Activated naive CD8-positive, alpha-beta T cell treated with anti-CD3 and anti-CD28 coated beads, Interleukin-2, amount 50 U/mL, for 16 hours (primary cell): ENCODE measurements around the gene PTCH2.
"Not testable (repeated sequence)": the region's sequence is repeated elsewhere in the genome, so short reads cannot be mapped to it uniquely, and the experiment has no call there.

Experiments used
- DNase-seq: peaks from one replicate; pipeline ENCODE4 v3.0.0-alpha.2; 2020; ENCODE audit warnings: low read depth, low spot score

The PTCH2 gene

DNA sequence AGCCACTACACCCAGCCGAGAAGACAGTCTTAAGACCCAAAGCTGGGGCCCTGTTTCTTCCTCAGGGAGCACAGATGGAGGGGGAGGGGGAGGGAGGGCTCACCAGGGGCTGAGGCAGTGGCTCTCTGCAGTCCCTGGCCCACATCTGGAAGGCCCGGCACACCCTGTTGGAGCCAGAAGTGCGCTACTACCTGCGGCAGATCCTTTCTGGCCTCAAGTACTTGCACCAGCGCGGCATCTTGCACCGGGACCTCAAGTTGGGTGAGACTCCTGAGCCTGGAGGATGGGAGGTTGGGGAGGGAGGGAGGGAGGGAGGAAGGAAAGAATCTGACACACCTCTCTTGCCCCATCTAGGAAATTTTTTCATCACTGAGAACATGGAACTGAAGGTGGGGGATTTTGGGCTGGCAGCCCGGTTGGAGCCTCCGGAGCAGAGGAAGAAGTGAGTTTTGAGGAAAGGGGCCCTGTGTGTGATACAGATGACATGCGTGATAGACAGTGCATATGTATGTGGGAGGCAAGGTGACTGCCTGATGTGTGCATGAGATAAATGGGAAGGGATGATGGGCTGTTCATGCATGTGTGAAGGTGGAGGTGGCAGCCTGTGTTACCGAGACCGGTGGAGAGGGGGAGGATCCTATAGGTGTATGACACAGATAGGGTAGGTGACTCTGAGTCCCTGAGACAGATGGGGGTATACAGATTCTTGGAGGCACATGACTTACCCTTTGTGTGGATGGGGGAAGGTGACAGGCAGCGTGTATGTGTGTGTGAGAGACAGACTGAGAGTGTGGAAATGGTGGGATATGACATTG, 41.4 kb downstream of the PTCH2 start:
- no peak for DNase-seq

DNA sequence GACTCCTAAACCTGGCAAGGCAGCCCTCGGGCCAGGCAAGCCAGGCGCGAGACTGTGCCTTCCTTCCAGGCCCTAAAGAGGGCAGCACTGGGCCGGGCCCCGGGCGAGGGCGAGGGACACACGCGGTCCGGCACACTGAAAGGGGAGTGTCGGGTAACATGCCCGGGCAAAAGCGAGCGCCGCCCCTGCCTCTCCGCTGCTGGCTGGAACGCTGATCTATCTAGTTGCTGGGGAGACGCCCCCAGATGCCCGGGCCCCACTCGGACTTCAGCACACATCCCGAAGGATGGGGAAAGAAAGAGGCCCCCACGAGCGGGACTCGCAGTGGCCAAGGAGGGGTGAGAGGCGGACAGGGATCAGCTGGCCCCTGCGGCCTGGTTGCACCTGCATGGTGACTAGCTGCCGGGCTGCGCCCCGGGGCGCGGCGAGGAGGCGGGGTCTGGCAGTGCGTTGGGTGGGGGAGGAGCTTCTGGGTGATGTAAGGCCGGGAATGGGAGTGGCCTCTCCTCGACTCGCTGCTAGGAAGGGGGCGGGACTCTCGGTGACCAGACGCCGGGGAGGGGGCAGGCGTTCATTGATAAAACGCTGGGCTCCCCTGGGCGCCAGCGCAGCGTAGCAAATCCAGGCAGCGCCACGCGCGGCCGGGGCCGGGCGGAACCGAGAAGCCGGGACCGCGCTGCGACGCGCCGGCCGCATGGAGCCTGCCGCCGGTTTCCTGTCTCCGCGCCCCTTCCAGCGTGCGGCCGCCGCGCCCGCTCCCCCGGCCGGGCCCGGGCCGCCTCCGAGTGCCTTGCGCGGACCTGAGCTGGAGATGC, 43.1 kb downstream of the PTCH2 start, which contains the start of gene PLK3:
TSS of gene PLK3 (plus strand) at position 608 of the 815 bp plus-strand sequence. CDS start at position 695, 87 bp downstream.
- DNase-seq: peak; percentile 97

DNA sequence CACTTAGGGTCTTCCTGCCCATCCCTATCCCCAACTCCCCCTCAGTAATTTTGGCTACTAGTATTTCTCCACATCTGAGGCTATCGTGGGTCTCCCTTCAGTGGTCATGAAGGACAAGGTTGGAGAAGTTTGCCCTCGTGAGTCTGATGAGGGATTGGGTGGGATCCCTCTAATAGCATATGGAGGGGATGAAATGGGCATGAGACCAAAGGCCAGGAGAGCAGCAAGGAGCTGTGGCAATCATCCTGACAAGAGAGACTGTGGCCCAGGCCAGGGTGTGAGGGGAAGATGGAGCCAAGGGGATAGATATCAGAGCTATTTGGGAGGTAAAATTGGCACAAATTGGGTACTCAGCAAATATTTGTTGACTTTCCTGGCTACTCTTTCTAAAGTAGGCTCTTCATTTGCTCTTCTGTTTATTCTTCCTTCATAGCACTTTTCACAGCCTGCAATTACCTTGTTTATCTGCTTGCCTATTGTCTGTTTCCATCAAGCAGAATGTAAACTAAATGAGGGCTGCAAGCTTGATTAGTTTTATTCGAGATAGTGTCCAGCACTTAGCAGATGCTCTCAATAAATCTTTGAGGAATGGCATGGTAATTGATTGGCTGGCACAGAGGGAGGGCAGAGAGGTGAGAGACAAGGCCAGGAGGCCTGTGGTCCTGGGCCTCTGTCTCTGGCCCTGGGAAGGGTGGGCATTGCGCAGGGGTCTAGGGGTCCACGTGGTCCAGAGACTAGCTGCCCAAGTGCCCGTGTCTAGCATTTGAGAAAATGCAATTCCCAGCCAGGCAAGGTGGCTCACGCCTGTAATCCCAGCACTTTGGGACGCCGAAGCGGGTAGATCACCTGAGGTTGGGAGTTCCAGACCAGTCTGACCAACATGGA, 44.3 kb downstream of the PTCH2 start:
- DNase-seq: no peak

DNA sequence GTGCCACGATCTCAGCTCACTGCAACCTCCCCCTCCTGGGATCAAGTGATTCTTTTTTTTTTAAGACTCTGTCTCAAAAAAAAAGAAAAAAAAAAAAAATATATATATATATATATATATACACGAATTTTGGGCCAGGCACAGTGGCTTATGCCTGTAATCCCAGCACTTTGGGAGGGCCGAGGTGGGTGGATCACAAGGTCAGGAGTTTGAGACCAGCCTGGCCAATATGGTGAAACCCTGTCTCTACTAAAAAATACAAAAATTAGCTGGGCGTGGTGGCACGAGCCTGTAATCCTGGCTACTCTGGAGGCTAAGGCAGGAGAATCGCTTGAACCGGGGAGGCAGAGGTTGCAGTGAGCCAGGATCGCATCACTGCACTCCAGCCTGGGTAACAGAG, 45.2 kb downstream of the PTCH2 start:
- not testable (repeated sequence) for DNase-seq

DNA sequence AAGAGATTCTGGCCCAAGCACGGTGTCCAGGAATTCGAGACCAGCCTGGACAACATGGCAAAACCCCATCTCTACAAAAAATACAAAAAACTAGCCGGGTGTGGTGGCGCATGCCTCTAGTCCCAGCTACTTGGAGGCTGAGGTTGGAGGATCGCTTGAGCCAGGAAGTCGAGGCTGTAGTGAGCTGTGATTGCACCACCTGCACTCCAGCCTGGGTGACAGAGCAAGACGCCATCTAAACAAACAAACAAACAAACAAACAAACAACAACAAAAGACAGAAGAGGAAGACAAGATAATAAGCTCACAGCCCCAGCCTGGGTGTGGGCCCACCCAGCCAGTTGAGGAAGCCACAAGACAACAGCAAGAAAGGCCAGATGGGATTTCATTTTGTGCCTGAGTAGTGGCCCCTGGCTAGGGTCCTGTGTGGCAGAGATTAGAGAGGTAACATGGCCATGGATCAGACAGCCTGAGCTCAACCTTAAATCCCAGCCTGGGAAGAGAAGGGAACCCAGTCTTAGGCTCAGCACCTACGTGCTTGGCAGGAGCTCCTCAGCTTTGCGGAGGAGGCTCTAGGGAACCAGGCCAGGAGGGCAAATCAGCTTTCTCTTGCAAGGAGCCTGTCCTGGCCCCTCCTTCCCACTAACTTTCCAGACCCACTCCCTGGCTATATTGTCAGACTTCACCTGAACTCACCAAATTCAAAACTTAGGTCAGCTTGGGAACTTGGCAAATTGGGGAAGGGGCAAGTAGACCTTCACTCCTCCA, 50.1 kb downstream of the PTCH2 start:
- DNase-seq: no peak

DNA sequence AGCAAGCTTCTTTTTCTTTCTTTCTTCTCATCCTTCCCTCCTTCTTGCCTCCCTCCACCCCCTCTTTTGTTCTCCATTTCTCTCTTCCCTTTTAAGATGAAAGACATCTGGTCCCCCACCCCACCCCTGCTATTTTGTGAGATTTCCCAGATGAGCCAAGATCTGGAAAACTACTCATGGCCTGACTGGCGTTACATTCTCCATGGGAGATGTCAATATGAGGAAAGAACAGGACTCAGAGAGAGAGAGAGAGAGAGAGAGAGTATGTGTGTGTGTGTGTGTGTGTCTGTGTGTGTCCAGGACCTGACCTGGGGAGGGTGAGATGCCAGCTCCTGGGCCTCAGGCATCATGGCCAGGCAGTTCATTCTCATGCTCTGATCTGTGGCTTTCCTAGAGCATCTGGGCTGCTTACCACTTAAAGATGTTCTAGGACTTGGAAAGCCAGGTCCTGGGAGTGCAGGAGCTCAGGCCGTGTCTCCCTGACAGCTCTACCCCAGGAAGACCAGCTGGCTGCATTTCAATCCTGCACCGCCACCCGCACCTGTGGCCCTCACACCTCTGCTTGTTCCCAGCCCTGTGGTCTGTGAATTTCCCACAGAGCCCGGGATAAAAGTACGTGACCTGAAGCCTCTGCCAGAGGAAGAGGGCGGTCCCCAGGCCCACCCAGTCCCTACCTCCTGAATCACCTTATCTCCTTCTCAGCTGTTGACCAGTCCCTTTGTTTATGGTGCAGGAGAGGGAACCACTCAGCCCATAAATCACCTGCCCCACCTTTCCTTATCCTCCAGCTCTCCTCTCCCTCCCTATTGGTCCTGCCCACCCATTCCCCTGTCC, 51.9 kb downstream of the PTCH2 start:
- DNase-seq: no peak

DNA sequence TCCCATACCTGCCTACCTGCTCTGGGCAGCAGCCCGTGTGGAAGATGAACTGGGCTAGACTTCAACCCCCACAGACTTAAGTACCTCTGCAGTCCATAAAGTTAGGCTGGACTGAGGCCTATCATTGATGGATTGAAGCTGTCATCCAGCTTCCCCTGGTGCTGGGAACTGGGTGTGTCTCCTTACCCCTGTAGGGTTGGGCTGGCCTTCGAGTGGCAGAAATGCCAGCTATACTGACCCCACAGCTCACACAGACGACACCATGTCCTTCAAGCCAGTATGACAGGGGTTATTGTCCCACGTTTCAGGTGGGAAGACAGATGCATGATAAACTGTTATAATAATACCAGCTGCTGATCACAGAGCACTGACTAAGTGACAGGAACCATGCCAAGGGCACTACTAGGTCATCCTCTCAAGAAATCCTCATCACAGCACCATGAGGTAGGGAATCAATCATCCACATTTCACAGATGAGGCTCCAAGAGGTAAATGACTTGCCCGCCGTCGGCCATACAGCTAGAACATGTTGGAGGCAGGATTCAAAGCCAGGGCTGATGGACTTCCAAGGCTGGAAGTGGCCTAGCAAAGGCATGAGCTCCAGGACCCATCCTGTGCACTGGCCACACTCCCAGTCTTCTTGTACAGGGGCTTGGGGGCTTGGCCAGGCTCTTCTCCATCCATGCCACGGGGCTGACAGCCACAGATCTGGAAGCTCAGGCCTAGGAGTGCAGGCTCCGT, 54.8 kb downstream of the PTCH2 start, which contains the start of gene BEST4:
TSS of gene BEST4 (minus strand) at position 51 of the 741 bp plus-strand sequence. CDS start 465 bp downstream, outside the sequence.
- DNase-seq: no peak

DNA sequence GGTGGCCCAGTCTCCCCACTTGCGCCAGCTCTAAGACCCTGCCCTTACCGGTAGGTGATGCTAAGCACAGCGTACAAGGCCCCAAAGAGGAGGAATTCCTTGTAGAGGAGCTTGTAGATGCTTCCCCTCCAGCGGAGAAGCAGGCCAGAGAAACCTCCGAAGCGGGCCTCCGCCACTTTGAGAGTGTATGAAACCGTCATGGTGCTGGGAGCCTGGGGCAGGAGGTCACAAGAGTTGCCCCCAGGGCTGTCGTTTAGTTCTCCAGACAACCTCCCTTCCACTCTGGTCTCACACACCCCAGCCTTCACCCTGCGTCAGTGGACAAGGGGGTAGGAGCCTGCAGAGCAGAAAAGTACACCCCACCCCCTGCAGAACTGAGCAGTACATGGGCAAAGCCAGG, 55.5 kb downstream of the PTCH2 start:
- DNase-seq: no peak

DNA sequence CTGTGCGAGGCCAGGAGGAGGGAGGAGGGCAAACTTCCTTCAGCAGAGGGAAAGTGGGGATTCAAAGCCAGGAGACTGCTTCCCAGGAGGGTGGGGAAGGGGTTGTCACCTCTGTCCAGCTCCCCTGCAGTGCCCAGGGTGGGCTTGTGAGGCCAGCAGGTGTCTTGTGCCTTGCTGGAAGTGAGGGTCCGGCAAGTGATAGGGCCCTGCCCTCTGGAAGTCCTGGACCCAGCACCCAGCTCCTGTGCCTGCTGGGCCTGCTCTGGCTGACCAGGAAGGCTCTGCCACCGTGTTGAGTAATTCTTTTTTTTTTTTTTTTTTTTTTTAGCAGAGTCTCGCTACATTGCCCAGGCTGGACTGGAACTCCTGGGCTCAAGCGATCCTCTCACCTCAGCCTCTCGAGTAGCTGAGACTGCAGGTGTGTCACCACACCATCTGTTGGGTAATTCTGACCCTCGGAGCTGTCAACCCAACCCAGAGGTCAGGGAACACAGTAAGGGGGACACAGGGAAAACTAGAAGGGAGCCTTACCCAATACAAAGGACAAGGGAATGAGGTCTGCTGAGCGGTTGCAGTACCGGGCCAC, 56.1 kb downstream of the PTCH2 start:
- no peak for DNase-seq

DNA sequence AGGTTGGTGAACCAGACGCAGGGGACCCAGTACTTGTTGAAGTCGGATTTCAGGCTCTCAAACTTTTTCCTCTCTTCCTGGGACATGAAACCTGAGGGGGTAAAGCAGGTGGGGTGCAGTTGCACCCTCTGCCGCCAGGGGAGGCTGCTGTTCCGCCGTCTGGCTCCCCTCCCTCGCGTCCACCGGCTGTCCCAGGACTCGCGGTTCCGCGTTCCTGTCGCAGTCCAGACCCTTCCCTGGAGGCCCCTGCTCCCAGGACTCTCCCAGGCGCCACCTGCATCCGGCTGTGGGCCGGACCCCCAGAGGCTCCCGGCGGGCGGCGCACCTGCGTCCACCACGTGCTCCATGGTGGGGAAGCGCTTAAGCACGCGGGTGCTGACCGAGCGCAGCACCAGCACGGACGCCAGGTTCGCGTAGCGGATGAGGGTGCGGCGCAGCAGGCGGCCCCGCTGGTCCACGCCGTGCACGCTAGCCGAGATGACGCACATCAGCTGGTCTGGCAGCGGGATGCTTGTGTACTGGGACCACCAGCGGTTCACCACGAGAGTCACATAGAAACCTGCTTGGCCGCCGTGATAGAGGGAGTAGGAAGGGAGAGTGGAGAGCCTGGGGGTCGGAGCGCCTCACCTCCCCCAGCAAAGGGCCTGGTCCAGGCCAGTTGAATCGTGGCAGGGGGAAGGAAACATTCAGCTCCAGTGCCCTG, 56.8 kb downstream of the PTCH2 start:
- DNase-seq: peak; percentile 59

DNA sequence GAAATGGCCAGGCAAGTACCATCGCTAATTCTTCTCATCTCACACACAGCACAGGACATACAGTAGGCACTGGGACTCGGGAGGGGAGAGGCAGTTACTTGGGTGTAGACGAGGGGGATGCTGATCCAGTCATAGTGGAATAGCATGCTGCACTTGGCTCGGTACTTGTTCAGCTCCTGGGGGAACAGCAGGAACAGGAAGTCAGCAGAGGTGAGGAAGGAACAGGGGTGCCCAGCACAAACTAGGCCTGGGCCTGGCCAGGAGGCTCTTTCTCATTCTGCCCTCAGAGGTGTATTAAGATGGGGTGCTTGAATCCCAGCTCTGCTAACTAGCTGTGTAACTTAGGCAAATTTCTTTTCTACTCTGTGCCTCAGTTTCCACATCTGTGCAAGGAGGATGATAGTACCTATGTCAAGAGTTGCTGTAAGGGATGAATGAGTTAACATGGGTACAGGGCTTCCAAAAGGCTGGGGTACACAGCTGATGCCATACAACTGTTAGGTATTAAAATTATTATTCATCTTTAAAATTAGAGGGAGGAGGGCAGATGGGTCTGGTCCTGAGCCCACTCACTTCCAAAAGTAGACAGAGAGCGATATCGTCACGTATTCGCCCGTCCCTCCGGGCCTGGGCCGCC, 57.4 kb downstream of the PTCH2 start:
- DNase-seq: no peak

DNA sequence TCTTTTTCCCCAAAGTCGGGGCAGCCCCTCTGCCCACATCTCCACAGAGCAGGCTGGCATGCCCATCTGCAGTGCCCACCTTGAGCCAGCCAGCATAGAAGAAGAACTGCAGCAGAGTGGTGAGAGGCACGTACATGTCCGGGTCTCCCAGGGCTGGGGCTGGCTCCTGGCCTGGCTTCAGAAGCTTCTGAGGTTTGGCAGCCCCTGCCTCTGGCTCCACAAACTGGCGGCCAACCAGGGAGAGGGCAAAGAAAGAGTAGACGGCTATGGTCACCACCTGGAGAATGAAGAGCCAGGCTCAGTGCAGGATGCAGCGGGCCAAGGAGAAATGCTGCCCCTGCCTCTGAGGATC, 58.0 kb downstream of the PTCH2 start:
- no peak for DNase-seq

DNA sequence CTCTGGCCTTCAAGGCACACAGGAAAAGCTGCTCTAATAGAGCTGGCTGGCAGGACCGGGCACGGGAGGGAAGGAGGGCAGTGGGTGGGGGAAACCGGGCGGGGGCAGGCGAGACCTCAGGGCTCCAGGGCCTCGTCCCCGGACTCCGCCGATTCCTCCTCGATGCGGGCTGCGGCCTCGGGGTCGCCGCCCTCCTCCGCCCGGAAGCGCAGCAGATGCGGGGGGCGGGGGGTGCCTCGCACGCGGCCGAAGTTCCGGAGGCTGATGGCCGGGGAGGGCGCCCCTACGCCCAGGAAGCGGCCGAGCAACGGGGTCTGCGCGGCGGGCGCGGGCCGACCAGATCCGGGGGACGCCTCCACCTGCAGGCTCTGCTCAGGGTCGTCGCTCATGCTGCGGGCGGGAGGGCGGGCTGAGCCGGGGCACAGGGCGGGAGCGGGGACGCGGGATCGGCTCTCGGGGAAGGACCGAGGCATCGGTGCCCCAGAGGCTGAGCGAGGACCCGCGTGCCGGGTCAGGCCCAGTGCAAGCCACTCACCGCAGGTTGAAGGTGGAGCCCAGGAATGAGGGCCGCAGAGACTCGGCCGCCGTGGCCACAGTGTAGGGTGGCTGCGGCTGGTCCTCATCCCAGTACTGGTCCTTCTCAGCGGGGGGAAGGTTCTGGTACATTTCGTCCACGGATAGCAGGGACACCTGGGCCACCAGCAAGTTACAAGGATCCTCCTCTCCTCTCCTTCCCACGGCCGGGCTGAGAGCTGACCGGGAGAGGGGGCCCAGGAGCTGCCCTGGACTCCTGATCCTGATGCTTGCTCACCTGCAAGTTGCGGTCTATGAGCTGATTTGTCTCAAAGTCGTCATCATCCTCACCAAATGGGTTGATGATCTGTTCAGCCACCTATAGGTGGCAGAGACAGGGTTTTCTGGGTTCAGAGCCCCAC, 58.7 kb downstream of the PTCH2 start:
- DNase-seq: no peak

DNA sequence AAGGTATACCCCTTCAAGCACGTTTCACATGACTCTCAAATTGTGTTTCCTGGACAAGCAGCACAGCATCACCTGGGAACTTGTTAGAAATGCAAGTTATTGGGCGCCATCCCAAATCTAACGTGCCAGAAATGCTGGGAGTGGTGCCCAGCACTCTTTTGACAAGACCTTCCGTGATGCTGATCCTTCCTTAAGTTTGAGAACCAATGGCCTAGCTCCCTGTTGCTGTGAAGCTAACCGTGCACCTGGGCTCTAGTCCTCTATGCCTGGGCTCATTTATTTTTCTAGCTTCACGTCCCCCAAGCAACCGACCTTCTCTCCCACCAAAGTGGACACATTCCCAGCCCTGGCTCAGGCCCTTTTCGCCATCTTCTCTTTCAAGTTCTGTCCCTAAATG, 59.4 kb downstream of the PTCH2 start:
- no peak for DNase-seq

DNA sequence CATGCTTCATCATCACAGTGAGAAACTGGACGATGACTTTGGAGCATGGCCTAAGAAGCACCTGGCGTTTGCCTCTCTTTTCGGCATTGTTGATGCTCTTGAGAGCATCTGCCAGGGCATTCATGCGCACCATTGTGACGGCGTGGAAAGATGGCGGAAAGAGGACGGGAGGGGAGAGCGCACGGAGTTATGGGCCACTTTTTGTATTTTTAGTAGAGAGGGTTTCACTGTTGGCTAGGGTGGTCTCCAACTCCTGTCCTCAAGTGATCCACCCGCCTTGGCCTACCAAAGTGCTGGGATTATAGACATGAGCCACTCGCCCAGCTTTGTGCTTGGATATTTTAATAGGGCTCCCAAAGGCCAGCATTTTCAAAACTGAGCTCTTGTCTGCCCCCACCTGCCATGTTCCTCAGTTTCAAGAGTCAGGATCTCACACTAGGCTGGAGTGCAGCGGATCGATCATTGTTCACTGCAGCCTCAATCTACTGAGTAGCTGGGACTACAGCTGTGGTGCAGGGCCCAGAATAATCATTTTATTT, 62.4 kb downstream of the PTCH2 start:
- no peak for DNase-seq
